GM23338 (cell line): Measurements from ENCODE around the gene OOSP3. TPM values are rescaled to one million over a fixed set of nuclear protein-coding genes. Genes with fewer than 3 reads are reported as not detected.
"Not testable (repeated sequence)": the region's sequence is repeated elsewhere in the genome, so short reads cannot be mapped to it uniquely, and the experiment has no call there.

Experiments used
- ATAC-seq: fragments of 200-7000 bp; cut with Tn5 transposase; 3 replicates; pipeline ENCODE4 v1.9.1; 2020
- DNase-seq: peaks from one replicate; pipeline ENCODE4 v3.0.0-alpha.2; 2015; ENCODE audit warnings: low spot score
- H2AFZ ChIP-seq: fragments of 200-600 bp; sonication (generic); 2 replicates; pipeline ENCODE4 v1.8.0; 2016; ENCODE audit warnings: antibody characterized with exemption, mild to moderate bottlenecking, moderate library complexity
- H3F3A ChIP-seq: fragments of 200-600 bp; sonication (generic); replicated peaks from 2 replicates; pipeline ENCODE4 v1.8.0; 2017; ENCODE audit warnings: antibody characterized with exemption, mixed run types, low read depth
- H3K27ac ChIP-seq: fragments of 200-600 bp; sonication (generic); 2 replicates; pipeline ENCODE4 v1.6.1; 2016; ENCODE audit warnings: low read depth
- H3K27me3 ChIP-seq: fragments of 200-600 bp; sonication (generic); 2 replicates; pipeline ENCODE4 v1.8.0; 2016; ENCODE audit warnings: mild to moderate bottlenecking, mixed run types, moderate library complexity; ENCODE audit not compliant: insufficient read depth
- H3K36me3 ChIP-seq: fragments of 200-600 bp; sonication (generic); 2 replicates; pipeline ENCODE4 v1.8.0; 2016; ENCODE audit warnings: mild to moderate bottlenecking; ENCODE audit not compliant: insufficient read depth
- H3K4me1 ChIP-seq: fragments of 200-600 bp; sonication (generic); 2 replicates; pipeline ENCODE4 v1.8.0; 2016; ENCODE audit warnings: mild to moderate bottlenecking, moderate library complexity; ENCODE audit not compliant: insufficient read depth
- H3K4me2 ChIP-seq: fragments of 200-600 bp; sonication (generic); 2 replicates; pipeline ENCODE4 v1.7.1; 2017; ENCODE audit warnings: mixed run types
- H3K4me3 ChIP-seq: fragments of 200-600 bp; sonication (generic); 2 replicates; pipeline ENCODE4 v1.6.1; 2016; ENCODE audit warnings: mixed run types
- H3K79me2 ChIP-seq: fragments of 200-600 bp; sonication (generic); replicated peaks from 2 replicates; pipeline ENCODE4 v1.8.0; 2017; ENCODE audit warnings: mild to moderate bottlenecking; ENCODE audit not compliant: insufficient read depth
- H3K9me2 ChIP-seq: fragments of 200-600 bp; sonication (generic); 2 replicates; pipeline ENCODE4 v1.8.0; 2017; ENCODE audit not compliant: insufficient read depth
- H4K20me1 ChIP-seq: fragments of 200-600 bp; sonication (generic); replicated peaks from 2 replicates; pipeline ENCODE4 v1.8.0; 2017; ENCODE audit warnings: mild to moderate bottlenecking; ENCODE audit not compliant: insufficient read depth
- H3K27ac Mint-ChIP-seq: 2 replicates; pipeline ENCODE4 v1.8.0; 2020; ENCODE audit warnings: inconsistent platforms, mild to moderate bottlenecking, moderate library complexity, mixed read lengths
- H3K27me3 Mint-ChIP-seq: 3 replicates; pipeline ENCODE4 v1.8.0; 2022; ENCODE audit warnings: low read depth, mild to moderate bottlenecking, moderate library complexity, mixed read lengths, inconsistent platforms; ENCODE audit not compliant: insufficient read depth, poor library complexity
- H3K36me3 Mint-ChIP-seq: 3 replicates; pipeline ENCODE4 v1.8.0; 2021; ENCODE audit warnings: low read depth, mild to moderate bottlenecking, inconsistent platforms, moderate library complexity, mixed read lengths
- H3K4me1 Mint-ChIP-seq: 3 replicates; pipeline ENCODE4 v1.8.0; 2020; ENCODE audit warnings: mild to moderate bottlenecking, inconsistent platforms, mixed read lengths
- H3K4me3 Mint-ChIP-seq: 3 replicates; pipeline ENCODE4 v1.8.0; 2021; ENCODE audit warnings: moderate library complexity, mild to moderate bottlenecking, inconsistent platforms, mixed read lengths
- H3K9me3 Mint-ChIP-seq: 3 replicates; pipeline ENCODE4 v1.8.0; 2020; ENCODE audit warnings: moderate library complexity, mild to moderate bottlenecking, inconsistent platforms, mixed read lengths
- CREB1 ChIP-seq: fragments of 250-450 bp; sonication (Bioruptor Pico); IDR thresholded peaks from 2 replicates; pipeline ENCODE4 v1.5.0; 2020; ENCODE audit warnings: low read depth, mild to moderate bottlenecking, moderate library complexity
- ETS1 ChIP-seq: IDR thresholded peaks from 2 replicates; pipeline ENCODE4 v1.6.1; 2016; ENCODE audit warnings: antibody characterized with exemption
- EZH2phosphoT487 ChIP-seq: fragments of 200-600 bp; sonication (generic); IDR thresholded peaks from one replicate; pipeline ENCODE4 v1.8.1; 2018; ENCODE audit warnings: antibody characterized with exemption; ENCODE audit not compliant: unreplicated experiment
- JUNB ChIP-seq: IDR thresholded peaks from one replicate; pipeline ENCODE4 v1.6.1; 2016; ENCODE audit warnings: antibody characterized with exemption; ENCODE audit not compliant: unreplicated experiment
- POLR2AphosphoS5 ChIP-seq: IDR thresholded peaks from 2 replicates; pipeline ENCODE4 v1.6.1; 2016; ENCODE audit warnings: antibody characterized with exemption, low read depth
- ZNF114 ChIP-seq: fragments of 250-450 bp; sonication (Bioruptor Pico); IDR thresholded peaks from 2 replicates; pipeline ENCODE4 v1.5.0; 2020; ENCODE audit warnings: mild to moderate bottlenecking, moderate library complexity
- polyA plus RNA-seq: library from polyadenylated mRNA; unstranded; fragments of >200 nt; fragmentation: Nextera tagmentation; extraction: Ambion mirVana; gene quantifications from 2 replicates; pipeline ENCODE4 v1.2.1, GENCODE V29; 2016
- total RNA-seq: library from RNA; depleted of rRNA; stranded (reverse); fragments of >200 nt; shearing (Covaris generic); gene quantifications from 2 replicates; pipeline ENCODE4 v1.2.3, GENCODE V29; 2014
- TF ChIP-seq, protein P1 (sequence below): IDR thresholded peaks from one replicate; pipeline ENCODE4 v1.6.1; 2018; ENCODE audit warnings: antibody characterized with exemption; ENCODE audit not compliant: unreplicated experiment
- TF ChIP-seq, protein P2 (sequence below), 2 experiments: fragments of 200-600 bp in 1 of 2; sonication (generic) in 1 of 2; conservative IDR thresholded peaks; 2 replicates each; pipeline versions ENCODE4 v1.5.1 to v1.6.1; 2016 to 2017; ENCODE audit warnings: antibody characterized with exemption in 2 of 2, low read depth in 2 of 2, mild to moderate bottlenecking in 2 of 2, moderate library complexity in 1 of 2

Gene OOSP3
- total and polyA plus RNA-seq, 2 experiments from 2014 or later: not detected

DNA sequence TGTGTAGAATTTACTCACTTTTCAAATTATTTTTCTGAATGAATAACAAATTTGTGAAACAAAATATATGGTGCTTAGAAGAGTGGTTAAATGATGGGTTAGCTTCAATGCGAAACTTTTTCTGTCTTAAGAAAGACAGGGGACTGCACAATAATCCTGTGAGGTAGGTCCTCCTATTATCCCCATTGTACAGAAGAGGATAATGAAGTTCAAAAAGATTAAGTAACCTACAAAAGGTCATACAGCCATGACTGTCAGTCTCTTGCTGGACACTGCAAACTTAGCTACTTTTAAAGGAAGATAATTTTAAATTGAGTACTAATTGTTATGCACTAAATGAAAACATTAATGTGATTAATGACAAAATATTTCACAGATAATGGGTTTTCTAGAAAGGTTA is 5.0 kb downstream of the OOSP3 start (continued):
- TF ChIP-seq CREB1 (CRISPR knock-in tag) (no peak), ETS1 (no peak), EZH2phosphoT487 (no peak), JUNB (no peak), ZNF114 (no peak)
- TF ChIP-seq, protein P1, sequence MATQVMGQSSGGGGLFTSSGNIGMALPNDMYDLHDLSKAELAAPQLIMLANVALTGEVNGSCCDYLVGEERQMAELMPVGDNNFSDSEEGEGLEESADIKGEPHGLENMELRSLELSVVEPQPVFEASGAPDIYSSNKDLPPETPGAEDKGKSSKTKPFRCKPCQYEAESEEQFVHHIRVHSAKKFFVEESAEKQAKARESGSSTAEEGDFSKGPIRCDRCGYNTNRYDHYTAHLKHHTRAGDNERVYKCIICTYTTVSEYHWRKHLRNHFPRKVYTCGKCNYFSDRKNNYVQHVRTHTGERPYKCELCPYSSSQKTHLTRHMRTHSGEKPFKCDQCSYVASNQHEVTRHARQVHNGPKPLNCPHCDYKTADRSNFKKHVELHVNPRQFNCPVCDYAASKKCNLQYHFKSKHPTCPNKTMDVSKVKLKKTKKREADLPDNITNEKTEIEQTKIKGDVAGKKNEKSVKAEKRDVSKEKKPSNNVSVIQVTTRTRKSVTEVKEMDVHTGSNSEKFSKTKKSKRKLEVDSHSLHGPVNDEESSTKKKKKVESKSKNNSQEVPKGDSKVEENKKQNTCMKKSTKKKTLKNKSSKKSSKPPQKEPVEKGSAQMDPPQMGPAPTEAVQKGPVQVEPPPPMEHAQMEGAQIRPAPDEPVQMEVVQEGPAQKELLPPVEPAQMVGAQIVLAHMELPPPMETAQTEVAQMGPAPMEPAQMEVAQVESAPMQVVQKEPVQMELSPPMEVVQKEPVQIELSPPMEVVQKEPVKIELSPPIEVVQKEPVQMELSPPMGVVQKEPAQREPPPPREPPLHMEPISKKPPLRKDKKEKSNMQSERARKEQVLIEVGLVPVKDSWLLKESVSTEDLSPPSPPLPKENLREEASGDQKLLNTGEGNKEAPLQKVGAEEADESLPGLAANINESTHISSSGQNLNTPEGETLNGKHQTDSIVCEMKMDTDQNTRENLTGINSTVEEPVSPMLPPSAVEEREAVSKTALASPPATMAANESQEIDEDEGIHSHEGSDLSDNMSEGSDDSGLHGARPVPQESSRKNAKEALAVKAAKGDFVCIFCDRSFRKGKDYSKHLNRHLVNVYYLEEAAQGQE: no peak

GRCh38 chr11:59887156-59887555 is 8.6 kb downstream of the OOSP3 start:
- peaks cover 42% of the 10 kb centered on the region for H3K9me3 Mint-ChIP-seq
- H3K36me3 Mint-ChIP-seq: peaks cover 21% of the 10 kb centered on the region; the same call in 2 of the 3 replicates
- not testable (repeated sequence) for H3K27me3 ChIP-seq, H3K4me3 ChIP-seq, H3K4me2 ChIP-seq, H2AFZ ChIP-seq, H3K27ac ChIP-seq, H3K27ac Mint-ChIP-seq, H4K20me1 ChIP-seq, DNase-seq, ATAC-seq, H3K4me1 ChIP-seq, H3F3A ChIP-seq, H3K79me2 ChIP-seq, H3K27me3 Mint-ChIP-seq, H3K4me3 Mint-ChIP-seq, H3K9me2 ChIP-seq, H3K4me1 Mint-ChIP-seq, H3K36me3 ChIP-seq

DNA sequence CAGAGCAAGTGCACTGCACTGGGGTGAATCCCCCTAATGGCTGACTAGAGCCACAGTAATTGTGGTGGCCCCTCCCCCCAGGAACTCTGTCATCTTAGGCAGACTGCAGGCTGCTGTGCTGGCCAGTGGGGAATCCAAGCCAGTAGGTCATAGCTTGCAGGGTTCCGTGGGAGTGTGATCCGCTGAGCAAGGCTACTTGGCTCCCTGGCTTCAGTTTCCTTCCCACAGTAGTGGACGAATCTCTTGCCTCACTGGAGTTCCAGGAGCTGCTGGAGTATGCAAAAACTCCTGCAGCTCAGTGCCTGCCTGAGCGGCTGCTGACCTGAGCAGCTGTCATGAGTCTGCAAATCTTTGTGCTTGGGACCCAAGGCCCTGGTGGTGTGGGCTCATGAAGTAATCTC is 13.2 kb downstream of the OOSP3 start:
- Histone ChIP-seq H3K27me3 (no peaks in the 10 kb centered on the region), H3K9me2 (peaks cover 6% of the 10 kb centered on the region; the same call in 1 of the 2 replicates), H3K4me2 (peak overlapping the region; percentile 6; the same call in 1 of the 2 replicates), H3K4me1 (peaks cover 4% of the 10 kb centered on the region; the same call in 1 of the 2 replicates), H3K4me3 (no peak overlapping the region), H3K27ac (no peak overlapping the region), H2AFZ (peak overlapping the region; percentile 75), H3K36me3 (0 out of 2 replicates have a peak, but pooled peaks cover 5% of the 10 kb centered on the region), H3K79me2 (no peaks in the 10 kb centered on the region), H3F3A (no peaks in the 10 kb centered on the region), H4K20me1 (no peaks in the 10 kb centered on the region)
- Mint-ChIP-seq H3K36me3 (peaks cover 18% of the 10 kb centered on the region; the same call in 2 of the 3 replicates), H3K27ac (peak overlapping the region; percentile 91), H3K9me3 (peaks cover 30% of the 10 kb centered on the region), H3K27me3 (peaks cover 8% of the 10 kb centered on the region), H3K4me1 (peaks cover 13% of the 10 kb centered on the region), H3K4me3 (no peak overlapping the region)
- DNase-seq (peak; percentile 79), ATAC-seq (peak; percentile 98)
- no peak for TF ChIP-seq POLR2AphosphoS5
- TF ChIP-seq, protein P2, sequence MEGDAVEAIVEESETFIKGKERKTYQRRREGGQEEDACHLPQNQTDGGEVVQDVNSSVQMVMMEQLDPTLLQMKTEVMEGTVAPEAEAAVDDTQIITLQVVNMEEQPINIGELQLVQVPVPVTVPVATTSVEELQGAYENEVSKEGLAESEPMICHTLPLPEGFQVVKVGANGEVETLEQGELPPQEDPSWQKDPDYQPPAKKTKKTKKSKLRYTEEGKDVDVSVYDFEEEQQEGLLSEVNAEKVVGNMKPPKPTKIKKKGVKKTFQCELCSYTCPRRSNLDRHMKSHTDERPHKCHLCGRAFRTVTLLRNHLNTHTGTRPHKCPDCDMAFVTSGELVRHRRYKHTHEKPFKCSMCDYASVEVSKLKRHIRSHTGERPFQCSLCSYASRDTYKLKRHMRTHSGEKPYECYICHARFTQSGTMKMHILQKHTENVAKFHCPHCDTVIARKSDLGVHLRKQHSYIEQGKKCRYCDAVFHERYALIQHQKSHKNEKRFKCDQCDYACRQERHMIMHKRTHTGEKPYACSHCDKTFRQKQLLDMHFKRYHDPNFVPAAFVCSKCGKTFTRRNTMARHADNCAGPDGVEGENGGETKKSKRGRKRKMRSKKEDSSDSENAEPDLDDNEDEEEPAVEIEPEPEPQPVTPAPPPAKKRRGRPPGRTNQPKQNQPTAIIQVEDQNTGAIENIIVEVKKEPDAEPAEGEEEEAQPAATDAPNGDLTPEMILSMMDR (conservative IDR thresholded peaks at IDR 0.05; ENCODE audit: low read depth in 2 of 2): peak in 1 of 2 experiments; percentile 6; a peak in 1 of 4 replicates
